Central memory CD8-positive, alpha-beta T cell (primary cell): ENCODE measurements around the gene COL23A1.

Experiments used
- ATAC-seq: fragments of 150-1000 bp; cut with Tn5 transposase; replicated peaks from 2 replicates; pipeline ENCODE4 v1.10.0; 2022; ENCODE audit warnings: mild to moderate bottlenecking, moderate FRiP score, moderate number of reproducible peaks; ENCODE audit not compliant: poor library complexity, severe bottlenecking; ENCODE audit errors: extremely low read depth
- DNase-seq, 2 donors: peaks; one replicate each; pipeline ENCODE4 v3.0.0; 2021; ENCODE audit warnings: low spot score in 2 of 2
- H3K27ac Mint-ChIP-seq: one replicate; pipeline ENCODE4 v1.8.0; 2022; ENCODE audit warnings: low read depth, mild to moderate bottlenecking, moderate library complexity, mixed read lengths
- H3K27me3 Mint-ChIP-seq: one replicate; pipeline ENCODE4 v1.8.0; 2022; ENCODE audit warnings: mixed read lengths
- H3K36me3 Mint-ChIP-seq: one replicate; pipeline ENCODE4 v1.8.0; 2022; ENCODE audit warnings: mild to moderate bottlenecking, moderate library complexity, mixed read lengths; ENCODE audit not compliant: insufficient read depth
- H3K4me1 Mint-ChIP-seq: one replicate; pipeline ENCODE4 v1.8.0; 2022; ENCODE audit warnings: mixed read lengths
- H3K4me3 Mint-ChIP-seq: one replicate; pipeline ENCODE4 v1.8.0; 2022; ENCODE audit warnings: mild to moderate bottlenecking, moderate library complexity, mixed read lengths
- H3K9me3 Mint-ChIP-seq: one replicate; pipeline ENCODE4 v1.8.0; 2022; ENCODE audit warnings: mixed read lengths

Gene COL23A1

GRCh38 chr5:178327446-178327845, 262.7 kb downstream of the COL23A1 start:
- H3K36me3 Mint-ChIP-seq, result no peaks in the 10 kb centered on the region
- no peak for DNase-seq
- H3K27ac Mint-ChIP-seq, result no peak overlapping the region
- H3K4me1 Mint-ChIP-seq, result no peaks in the 10 kb centered on the region
- peaks cover 38% of the 10 kb centered on the region for H3K27me3 Mint-ChIP-seq
- ATAC-seq, result no peak
- no peak overlapping the region for H3K4me3 Mint-ChIP-seq
- H3K9me3 Mint-ChIP-seq, result no peaks in the 10 kb centered on the region

- Mint-ChIP-seq H3K4me3 (no peak overlapping the region), H3K9me3 (no peaks in the 10 kb centered on the region), H3K4me1 (no peaks in the 10 kb centered on the region), H3K27ac (no peak overlapping the region), H3K36me3 (no peaks in the 10 kb centered on the region), H3K27me3 (peaks cover 38% of the 10 kb centered on the region)
- ATAC-seq (no peak), DNase-seq (no peak)
These were observed 263.8 kb downstream of the COL23A1 start for GRCh38 chr5:178326374-178326715.

GRCh38 chr5:178325679-178326373, 264.4 kb downstream of the COL23A1 start:
- Mint-ChIP-seq H3K9me3 (no peaks in the 10 kb centered on the region), H3K36me3 (no peaks in the 10 kb centered on the region), H3K4me1 (no peaks in the 10 kb centered on the region), H3K27me3 (peaks cover 38% of the 10 kb centered on the region), H3K4me3 (no peak overlapping the region), H3K27ac (no peak overlapping the region)
- DNase-seq, result no peak
- ATAC-seq, result no peak

- ATAC-seq, result no peak
- Mint-ChIP-seq H3K27ac (no peak overlapping the region), H3K27me3 (peaks cover 39% of the 10 kb centered on the region), H3K4me3 (no peak overlapping the region), H3K36me3 (no peaks in the 10 kb centered on the region), H3K4me1 (no peaks in the 10 kb centered on the region), H3K9me3 (no peaks in the 10 kb centered on the region)
- no peak for DNase-seq
These were observed 264.9 kb downstream of the COL23A1 start for GRCh38 chr5:178325311-178325678.

GRCh38 chr5:178324481-178325310, 265.5 kb downstream of the COL23A1 start:
- Mint-ChIP-seq H3K4me1 (no peaks in the 10 kb centered on the region), H3K27ac (no peak overlapping the region), H3K36me3 (no peaks in the 10 kb centered on the region), H3K9me3 (no peaks in the 10 kb centered on the region), H3K4me3 (no peak overlapping the region), H3K27me3 (peaks cover 45% of the 10 kb centered on the region)
- DNase-seq (no peak), ATAC-seq (no peak)

GRCh38 chr5:178323961-178324360, 266.2 kb downstream of the COL23A1 start:
- Mint-ChIP-seq H3K4me1 (no peaks in the 10 kb centered on the region), H3K9me3 (no peaks in the 10 kb centered on the region), H3K36me3 (no peaks in the 10 kb centered on the region), H3K4me3 (no peak overlapping the region), H3K27ac (no peak overlapping the region), H3K27me3 (peaks cover 47% of the 10 kb centered on the region)
- ATAC-seq, result no peak
- DNase-seq, result no peak

GRCh38 chr5:178323541-178323865, 266.7 kb downstream of the COL23A1 start:
- no peaks in the 10 kb centered on the region for H3K4me1 Mint-ChIP-seq
- DNase-seq, result no peak
- ATAC-seq, result no peak
- H3K27ac Mint-ChIP-seq, result no peak overlapping the region
- H3K9me3 Mint-ChIP-seq, result no peaks in the 10 kb centered on the region
- peaks cover 47% of the 10 kb centered on the region for H3K27me3 Mint-ChIP-seq
- H3K4me3 Mint-ChIP-seq, result no peak overlapping the region
- H3K36me3 Mint-ChIP-seq, result no peaks in the 10 kb centered on the region

- DNase-seq, result no peak
- no peaks in the 10 kb centered on the region for H3K9me3 Mint-ChIP-seq
- H3K36me3 Mint-ChIP-seq, result no peaks in the 10 kb centered on the region
- ATAC-seq, result no peak
- no peak overlapping the region for H3K4me3 Mint-ChIP-seq
- no peak overlapping the region for H3K27ac Mint-ChIP-seq
- no peaks in the 10 kb centered on the region for H3K4me1 Mint-ChIP-seq
- H3K27me3 Mint-ChIP-seq, result peaks cover 47% of the 10 kb centered on the region
These were observed 267.3 kb downstream of the COL23A1 start for GRCh38 chr5:178322736-178323540.

- Mint-ChIP-seq H3K36me3 (no peaks in the 10 kb centered on the region), H3K4me1 (no peaks in the 10 kb centered on the region), H3K4me3 (no peak overlapping the region), H3K27ac (no peak overlapping the region), H3K27me3 (peaks cover 30% of the 10 kb centered on the region), H3K9me3 (peaks cover 6% of the 10 kb centered on the region)
- ATAC-seq (no peak), DNase-seq (no peak)
These were observed 269.8 kb downstream of the COL23A1 start for GRCh38 chr5:178320281-178320855.

- DNase-seq (no peak), ATAC-seq (no peak)
- Mint-ChIP-seq H3K27me3 (peaks cover 23% of the 10 kb centered on the region), H3K4me3 (no peak overlapping the region), H3K27ac (no peak overlapping the region), H3K9me3 (peaks cover 6% of the 10 kb centered on the region), H3K36me3 (no peaks in the 10 kb centered on the region), H3K4me1 (no peaks in the 10 kb centered on the region)
These were observed 270.6 kb downstream of the COL23A1 start for GRCh38 chr5:178319541-178320041.

GRCh38 chr5:178318893-178319292, 271.3 kb downstream of the COL23A1 start:
- H3K9me3 Mint-ChIP-seq, result peaks cover 6% of the 10 kb centered on the region
- H3K27ac Mint-ChIP-seq, result no peak overlapping the region
- DNase-seq, result no peak
- no peaks in the 10 kb centered on the region for H3K4me1 Mint-ChIP-seq
- no peak overlapping the region for H3K4me3 Mint-ChIP-seq
- no peak for ATAC-seq
- H3K36me3 Mint-ChIP-seq, result no peaks in the 10 kb centered on the region
- H3K27me3 Mint-ChIP-seq, result peaks cover 23% of the 10 kb centered on the region

- ATAC-seq (no peak), DNase-seq (no peak)
- Mint-ChIP-seq H3K4me3 (no peak overlapping the region), H3K4me1 (no peaks in the 10 kb centered on the region), H3K27me3 (peaks cover 24% of the 10 kb centered on the region), H3K36me3 (no peaks in the 10 kb centered on the region), H3K9me3 (peaks cover 6% of the 10 kb centered on the region), H3K27ac (no peak overlapping the region)
These were observed 271.8 kb downstream of the COL23A1 start for GRCh38 chr5:178318382-178318781.
